ENCODE data around the gene C16orf87.

GRCh38 chr16:46813611-46814010, 17.4 kb downstream of the C16orf87 start:
- TF ChIP-seq CTCF (IDR thresholded peaks at IDR 0.05): no peak
- no peak for TF ChIP-seq POLR2A (IDR thresholded peaks at IDR 0.05)

All from body of pancreas (tissue), 4 donors.